HG02678 (cell line): ENCODE results near the gene SCNN1G.
"Not testable (repeated sequence)": the region's sequence is repeated elsewhere in the genome, so short reads cannot be mapped to it uniquely, and the experiment has no call there.

ENCODE experiments used
- ATAC-seq: cut with Tn5 transposase; IDR thresholded peaks from one replicate; pipeline ENCODE4 v1.9.1; 2021; ENCODE audit warnings: mild to moderate bottlenecking, moderate library complexity; ENCODE audit not compliant: unreplicated experiment

SCNN1G gene

DNA sequence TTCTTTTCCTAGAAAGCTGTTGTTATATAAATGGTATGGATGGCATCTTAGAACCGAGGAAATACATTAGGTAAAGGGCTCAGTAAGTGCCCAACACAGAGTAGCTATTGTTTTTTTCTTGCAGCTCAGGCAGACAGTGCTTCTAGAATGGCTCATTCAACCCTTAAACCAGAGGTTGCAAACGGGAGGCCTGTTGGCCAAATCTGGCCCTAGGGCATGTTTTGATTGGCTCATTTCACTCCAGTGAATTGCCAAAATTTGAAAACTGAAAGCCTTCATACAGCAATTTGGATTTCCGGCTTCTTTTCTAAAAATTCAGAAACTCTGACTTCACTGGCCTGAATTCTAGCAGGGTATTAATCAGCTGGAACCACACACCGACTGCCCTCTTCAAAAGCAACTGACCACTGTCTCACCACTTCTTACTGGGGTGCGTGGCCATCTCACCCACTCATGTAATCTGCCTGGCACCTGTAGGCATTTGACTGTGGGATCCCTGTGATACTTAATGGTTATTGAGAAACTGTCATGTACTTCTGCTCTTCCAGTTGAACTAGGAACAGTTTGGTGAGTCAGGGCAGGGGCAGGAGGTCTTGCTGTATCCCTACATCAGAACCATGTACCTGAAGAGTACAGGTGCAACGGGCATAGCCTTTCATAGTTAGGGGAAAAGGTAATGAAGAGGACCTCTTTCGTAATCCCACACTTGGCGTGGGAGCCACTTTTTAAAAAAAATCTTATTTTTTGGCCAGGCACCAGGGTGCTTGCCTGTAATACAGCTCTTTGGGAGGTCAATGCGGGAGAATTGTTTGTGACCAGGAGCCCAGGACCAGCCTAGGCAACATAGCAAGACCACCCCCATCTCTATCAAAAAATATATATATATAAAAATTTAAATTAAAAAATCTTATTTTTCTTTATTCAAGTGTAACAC, 66.0 kb downstream of the SCNN1G start:
- no peak for ATAC-seq

GRCh38 chr16:23249830-23250229, 67.3 kb downstream of the SCNN1G start:
- ATAC-seq: no peak

DNA sequence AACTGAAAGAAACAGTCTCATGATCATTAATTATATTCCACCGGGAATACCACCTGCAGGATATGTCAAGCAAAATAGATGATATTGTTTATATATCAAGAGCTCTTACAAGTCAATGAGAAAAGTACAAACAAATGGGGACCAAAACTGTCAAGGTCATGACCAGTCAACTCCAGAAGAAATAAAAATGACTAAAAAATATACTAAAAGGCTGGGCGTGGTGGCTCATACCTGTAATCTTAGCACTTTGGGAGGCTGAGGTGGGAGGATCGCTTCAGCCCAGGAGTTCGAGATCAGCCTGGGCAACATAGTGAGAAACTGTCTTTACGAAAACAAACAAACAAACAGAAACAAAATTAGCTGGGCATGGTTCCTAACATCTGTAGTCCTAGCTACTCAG, 69.8 kb downstream of the SCNN1G start:
- ATAC-seq: no peak

DNA sequence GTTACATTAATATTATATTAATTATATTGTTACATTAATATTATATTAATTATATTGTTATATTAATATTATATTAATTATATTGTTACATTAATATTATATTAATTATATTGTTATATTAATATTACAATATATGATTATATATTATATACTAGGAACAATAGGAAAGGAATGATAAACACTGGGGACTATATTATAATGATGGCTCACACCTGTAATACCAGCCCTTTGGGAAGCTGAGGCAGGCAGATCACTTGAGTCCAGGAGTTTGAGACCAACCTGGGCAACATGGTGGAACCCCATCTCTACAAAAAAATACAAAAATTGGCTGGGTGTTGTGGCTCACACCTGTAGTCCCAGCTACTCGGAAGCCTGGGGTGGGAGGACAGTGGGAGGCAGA, 71.1 kb downstream of the SCNN1G start:
- ATAC-seq: not testable (repeated sequence)

- ATAC-seq: no peak
These were observed 71.8 kb downstream of the SCNN1G start for GRCh38 chr16:23254338-23254737.

GRCh38 chr16:23255000-23255399, 72.5 kb downstream of the SCNN1G start:
- ATAC-seq: no peak

DNA sequence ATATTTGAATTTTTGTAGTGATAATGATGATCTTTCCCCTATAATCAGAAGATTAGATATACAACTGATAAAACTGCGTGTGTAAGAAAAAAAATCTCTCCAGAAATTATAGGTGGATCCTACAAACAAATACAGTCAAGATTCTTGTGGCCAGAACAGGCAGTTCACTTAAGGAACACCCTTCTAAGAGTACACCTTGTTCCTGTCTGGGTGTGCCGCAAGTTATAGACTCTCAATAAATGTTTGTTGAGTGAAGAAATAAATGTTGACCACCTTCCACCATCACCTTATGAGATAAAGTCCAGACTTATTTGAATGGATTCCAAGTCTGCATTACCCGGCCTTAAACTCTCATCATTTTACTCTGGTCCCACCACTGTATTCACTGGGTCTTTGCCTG, 73.9 kb downstream of the SCNN1G start:
- no peak for ATAC-seq

- no peak for ATAC-seq
These were observed 75.1 kb downstream of the SCNN1G start for GRCh38 chr16:23257682-23258081.

DNA sequence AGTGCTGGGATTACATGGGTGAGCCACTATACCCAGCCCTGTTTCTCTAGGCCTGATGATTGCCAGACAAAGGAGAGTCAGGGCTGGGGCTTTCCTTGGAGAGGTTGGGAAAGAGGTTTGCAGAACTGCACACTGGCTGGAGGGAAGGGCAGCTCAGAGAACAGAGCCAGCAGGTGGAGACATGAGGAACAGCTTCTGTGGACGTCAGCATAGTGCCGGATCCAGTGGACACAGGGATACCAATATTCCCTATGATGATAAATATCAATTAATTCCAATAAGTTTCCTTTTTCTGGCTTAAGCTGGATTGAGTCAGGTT, 76.3 kb downstream of the SCNN1G start:
- no peak for ATAC-seq
